ACHN (cell line): ENCODE data around the gene METAP1D.

Experiments used
- DNase-seq: peaks from one replicate; pipeline ENCODE4 v3.0.0-alpha.2; 2015
- in situ Hi-C: cut with HindIII; loops from 2 replicates; pipeline ENCODE4 v1.10.0; 2017; ENCODE audit warnings: low sequenced_read_pairs, low pct_ligation_motif_present, low pct_unique_long_range_greater_than_20kb

The METAP1D gene

GRCh38 chr2:172095905-172096625, 96.3 kb downstream of the METAP1D start:
- DNase-seq: peak; percentile 55
- in situ Hi-C loops: no loop called here

- in situ Hi-C loops: no loop called here
These were observed 97.1 kb downstream of the METAP1D start for GRCh38 chr2:172096626-172097547.

GRCh38 chr2:172097557-172098131, 97.9 kb downstream of the METAP1D start:
- in situ Hi-C loops: no loop called here
- peak; percentile 67 for DNase-seq

More at GRCh38 chr2:172096626-172097547, 97.1 kb downstream of the METAP1D start:
- peak; percentile 83 for DNase-seq

- peak; percentile 49 for DNase-seq
- in situ Hi-C loops: no loop called here
These were observed 98.5 kb downstream of the METAP1D start for GRCh38 chr2:172098287-172098649.

GRCh38 chr2:172098650-172099471, 99.1 kb downstream of the METAP1D start:
- DNase-seq: peak; percentile 93
- in situ Hi-C loops: no loop called here

- no peak for DNase-seq
- in situ Hi-C loops: loop anchor here (25.0 kb wide), 1 partner anchor 387 kb away; no protein-coding TSS in a partner anchor
These were observed 99.8 kb downstream of the METAP1D start for GRCh38 chr2:172099472-172100079.

- in situ Hi-C loops: loop anchor here (25.0 kb wide), 1 partner anchor 388 kb away; no protein-coding TSS in a partner anchor
- DNase-seq: peak; percentile 38
These were observed 100.6 kb downstream of the METAP1D start for GRCh38 chr2:172100080-172100934.

- in situ Hi-C loops: loop anchor here (25.0 kb wide), 1 partner anchor 389 kb away; no protein-coding TSS in a partner anchor
- DNase-seq: no peak
These were observed 101.4 kb downstream of the METAP1D start for GRCh38 chr2:172100935-172101820.

- DNase-seq: peak; percentile 44
- in situ Hi-C loops: loop anchor here (25.0 kb wide), 1 partner anchor 390 kb away; no protein-coding TSS in a partner anchor
These were observed 102.2 kb downstream of the METAP1D start for GRCh38 chr2:172101821-172102390.

- in situ Hi-C loops: loop anchor here (25.0 kb wide), 1 partner anchor 390 kb away; no protein-coding TSS in a partner anchor
- peak; percentile 97 for DNase-seq
These were observed 102.9 kb downstream of the METAP1D start, which contains the start of gene DLX2 for GRCh38 chr2:172102391-172103359. Gene DLX2, minus strand, starts transcription at chr2:172102900. Its CDS starts 362 bp downstream, at chr2:172102538.

- peak; percentile 90 for DNase-seq
- in situ Hi-C loops: loop anchor here (25.0 kb wide), 1 partner anchor 391 kb away; no protein-coding TSS in a partner anchor
These were observed 103.9 kb downstream of the METAP1D start for GRCh38 chr2:172103471-172104272.

- no peak for DNase-seq
- in situ Hi-C loops: loop anchor here (25.0 kb wide), 1 partner anchor 393 kb away; no protein-coding TSS in a partner anchor
These were observed 105.8 kb downstream of the METAP1D start for GRCh38 chr2:172105471-172106107.
